Measurements from ENCODE around the gene TMEM30B. TPM values are rescaled to one million over a fixed set of nuclear protein-coding genes. Genes with fewer than 3 reads are reported as not detected.

TMEM30B gene
- total RNA-seq, 4 donors from 2014 or later: 2.0 to 3.4 (median 2.8) TPM

DNA sequence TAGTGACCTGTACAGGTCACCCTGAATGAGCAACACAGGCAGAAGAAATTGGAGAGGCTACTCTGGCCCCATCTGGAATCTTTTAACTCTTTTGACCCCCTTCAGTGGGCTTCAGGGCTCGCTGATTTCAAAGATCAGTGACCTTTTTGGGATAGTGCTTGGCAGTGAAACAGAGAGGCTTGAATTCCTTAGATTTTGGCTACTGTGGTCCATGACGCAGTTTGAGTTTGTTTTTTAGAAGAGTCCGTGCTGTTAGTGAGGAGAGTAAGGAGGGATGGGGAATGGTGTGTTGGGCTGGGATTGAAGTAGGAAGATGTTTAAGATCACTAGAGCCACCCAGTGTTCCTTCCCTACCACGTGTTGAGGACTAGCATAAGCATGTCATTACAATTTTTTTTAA, 16.5 kb downstream of the TMEM30B start:
- no peak for TF ChIP-seq CTCF (IDR thresholded peaks at IDR 0.05; ENCODE audit: low read depth)

DNA sequence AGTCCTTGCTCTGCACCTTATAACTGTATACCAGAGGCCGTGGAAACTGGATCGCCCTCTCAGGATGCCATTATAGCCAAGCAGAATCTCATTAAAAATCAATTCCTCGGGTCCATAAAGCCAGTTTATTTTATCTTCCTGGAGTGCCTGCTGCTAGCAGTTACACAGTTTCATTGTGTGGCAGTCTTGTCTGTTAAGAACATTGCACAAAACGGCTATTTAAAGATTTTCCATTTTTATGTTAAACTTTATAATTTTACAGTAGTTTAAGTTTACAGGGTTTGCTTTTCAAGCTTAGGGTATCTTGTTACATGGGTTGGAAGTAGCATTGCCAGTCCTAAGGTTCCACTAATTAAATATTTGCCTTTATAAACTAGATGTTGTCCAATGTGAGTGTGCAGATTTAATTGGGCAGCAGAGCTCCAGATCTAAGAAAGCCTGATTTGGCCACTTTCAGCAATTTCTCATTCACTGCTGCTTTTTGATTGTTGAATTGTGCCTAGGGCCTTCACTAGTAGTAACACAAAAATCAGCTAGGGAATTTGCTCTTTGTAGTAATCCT, 17.0 kb downstream of the TMEM30B start:
- no peak for TF ChIP-seq CTCF (IDR thresholded peaks at IDR 0.05; ENCODE audit: low read depth)

- no peak for TF ChIP-seq CTCF (IDR thresholded peaks at IDR 0.05; ENCODE audit: low read depth)
Observed at GRCh38 chr14:61262082-61262481, 19.1 kb downstream of the TMEM30B start.

DNA sequence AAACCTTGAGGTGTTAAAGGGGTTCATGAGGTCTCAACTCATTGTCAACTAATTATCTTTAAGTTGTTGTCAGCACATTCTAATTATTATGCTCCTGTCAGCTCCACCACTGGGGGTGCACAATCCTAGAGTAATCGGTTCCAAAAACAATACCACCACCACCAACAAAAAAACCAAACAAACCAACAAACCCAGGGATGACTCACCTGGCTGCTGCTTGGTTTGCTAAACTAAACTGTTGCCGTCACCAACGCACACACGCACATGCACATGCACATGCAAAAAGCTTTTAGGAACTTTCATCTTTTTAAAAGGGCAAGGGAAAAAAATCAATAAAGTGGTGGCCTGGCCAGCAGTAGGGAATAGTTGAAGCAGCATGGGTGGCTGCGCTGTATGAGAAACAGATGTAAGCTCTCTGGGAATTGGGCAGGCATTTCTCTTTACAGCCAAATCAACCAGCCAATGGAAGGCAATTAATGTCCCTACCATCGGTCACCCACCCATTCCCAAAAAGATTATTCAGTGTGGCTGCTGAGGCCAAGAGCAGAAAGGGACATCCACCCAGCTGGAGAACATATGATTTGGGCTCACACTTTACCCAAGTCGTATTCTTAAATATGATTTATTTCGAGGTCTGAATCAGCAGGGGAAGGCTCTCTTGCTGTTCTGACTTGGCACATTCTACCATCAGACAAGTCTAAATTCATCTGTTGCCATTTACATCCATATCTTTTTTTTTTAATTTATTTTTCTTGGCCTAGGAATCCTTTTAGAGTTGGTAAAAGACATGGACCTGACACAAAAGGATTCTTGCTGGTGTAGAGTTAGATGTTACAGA, 20.0 kb downstream of the TMEM30B start:
- TF ChIP-seq CTCF (IDR thresholded peaks at IDR 0.05; ENCODE audit: low read depth): no peak

- TF ChIP-seq CTCF (IDR thresholded peaks at IDR 0.05; ENCODE audit: low read depth): no peak
Observed at GRCh38 chr14:61258985-61259384, 22.2 kb downstream of the TMEM30B start.

DNA sequence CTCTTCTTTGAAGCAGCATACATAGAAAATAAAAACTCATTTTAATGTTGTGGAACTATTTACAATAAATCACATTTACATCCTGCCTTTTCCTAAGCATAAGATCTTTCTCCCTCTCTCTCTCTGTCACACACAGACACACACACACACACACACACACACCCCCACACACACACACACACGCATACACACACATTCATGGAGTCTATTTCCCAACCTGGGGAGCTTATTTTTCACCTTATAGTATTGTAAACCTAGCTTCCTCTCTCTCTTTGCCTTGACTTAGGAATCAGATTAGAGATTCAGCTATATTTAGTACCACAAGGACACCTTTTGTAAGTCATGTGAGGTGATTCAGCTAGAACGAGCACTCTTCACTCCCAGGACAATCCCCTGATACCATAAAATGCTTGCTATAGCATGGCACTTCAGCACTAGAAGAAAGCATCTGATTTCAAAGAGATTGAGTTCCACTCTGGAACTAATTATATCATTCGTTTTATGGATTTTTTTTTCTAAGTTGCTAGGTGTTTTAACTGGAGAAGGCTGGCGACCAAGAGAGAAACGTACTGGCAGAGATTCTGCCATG, 23.6 kb downstream of the TMEM30B start:
- TF ChIP-seq CTCF (IDR thresholded peaks at IDR 0.05; ENCODE audit: low read depth): no peak

DNA sequence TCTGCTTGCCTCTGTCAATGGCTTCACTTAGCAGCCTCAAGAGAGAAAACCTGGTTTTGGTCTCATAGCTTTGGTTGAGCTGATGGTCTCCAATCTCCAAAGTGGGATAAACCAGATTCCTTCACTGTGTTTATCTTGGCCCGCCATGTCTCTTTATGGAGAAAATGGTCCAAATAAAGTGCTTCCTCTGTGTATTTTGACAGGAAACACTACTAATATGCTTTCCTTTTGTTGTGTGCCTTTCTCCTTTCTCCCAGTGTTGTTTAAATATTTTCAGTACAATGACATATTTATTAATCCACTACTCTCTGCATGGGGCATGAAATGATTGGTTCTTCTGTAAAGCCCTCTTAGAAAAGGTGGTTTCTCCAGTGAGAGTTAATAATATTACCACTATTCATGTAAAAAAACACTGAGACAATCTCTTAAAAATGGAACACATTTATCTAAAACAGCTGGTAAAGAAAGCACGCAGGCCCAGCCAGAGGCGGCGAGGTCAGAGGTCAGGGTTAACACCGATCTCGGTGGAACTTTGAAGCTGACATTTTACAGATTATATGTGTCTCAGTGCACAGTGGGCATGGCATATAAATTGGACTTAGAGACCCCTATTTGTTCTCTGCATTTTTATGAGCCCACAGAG, 24.2 kb downstream of the TMEM30B start:
- TF ChIP-seq CTCF (IDR thresholded peaks at IDR 0.05; ENCODE audit: low read depth): no peak

All from subcutaneous adipose tissue (tissue), 4 donors.